Neural progenitor cell (in vitro differentiated cells): ENCODE measurements around the gene GJB2. TPM values are rescaled to one million over a fixed set of nuclear protein-coding genes. Genes with fewer than 3 reads are reported as not detected.

ENCODE experiments used
- DNase-seq: peaks from one replicate; pipeline ENCODE4 v3.0.0-alpha.2; 2016; ENCODE audit warnings: low spot score
- H2AFZ ChIP-seq: fragments of 200-600 bp; sonication (generic); replicated peaks from 2 replicates; pipeline ENCODE4 v1.6.1; 2016; ENCODE audit warnings: antibody characterized with exemption
- H3F3A ChIP-seq: fragments of 200-600 bp; sonication (generic); 2 replicates; pipeline ENCODE4 v1.6.1; 2016; ENCODE audit warnings: antibody characterized with exemption, low read depth
- H3K27ac ChIP-seq: fragments of 200-600 bp; sonication (generic); 2 replicates; pipeline ENCODE4 v1.5.1; 2016; ENCODE audit warnings: mild to moderate bottlenecking
- H3K27me3 ChIP-seq: fragments of 200-600 bp; sonication (generic); 2 replicates; pipeline ENCODE4 v1.6.1; 2016; ENCODE audit warnings: mild to moderate bottlenecking, moderate library complexity
- H3K36me3 ChIP-seq: fragments of 200-600 bp; sonication (generic); 2 replicates; pipeline ENCODE4 v1.5.1; 2016
- H3K4me1 ChIP-seq: fragments of 200-600 bp; sonication (generic); 2 replicates; pipeline ENCODE4 v1.6.1; 2016; ENCODE audit warnings: mixed run types
- H3K4me2 ChIP-seq: fragments of 200-600 bp; sonication (generic); 2 replicates; pipeline ENCODE4 v1.6.1; 2016
- H3K4me3 ChIP-seq: fragments of 200-600 bp; sonication (generic); 2 replicates; pipeline ENCODE4 v1.5.1; 2016
- H3K79me2 ChIP-seq: fragments of 200-600 bp; sonication (generic); 2 replicates; pipeline ENCODE4 v1.6.1; 2016; ENCODE audit warnings: low read depth
- H3K9ac ChIP-seq: fragments of 200-600 bp; sonication (generic); 2 replicates; pipeline ENCODE4 v1.6.1; 2016
- H3K9me3 ChIP-seq: fragments of 200-600 bp; sonication (generic); 2 replicates; pipeline ENCODE4 v1.5.1; 2016; ENCODE audit warnings: low read depth
- H4K20me1 ChIP-seq: fragments of 200-600 bp; sonication (generic); 2 replicates; pipeline ENCODE4 v1.6.1; 2016; ENCODE audit warnings: low read depth
- H3K27ac Mint-ChIP-seq: 3 replicates; pipeline ENCODE4 v1.8.0; 2021; ENCODE audit warnings: mixed read lengths
- H3K27me3 Mint-ChIP-seq: 2 replicates; pipeline ENCODE4 v1.8.0; 2022; ENCODE audit warnings: low read depth, mild to moderate bottlenecking, inconsistent platforms, moderate library complexity, mixed read lengths; ENCODE audit not compliant: insufficient read depth
- H3K36me3 Mint-ChIP-seq: 3 replicates; pipeline ENCODE4 v1.8.0; 2021; ENCODE audit warnings: mixed read lengths
- H3K4me1 Mint-ChIP-seq: 3 replicates; pipeline ENCODE4 v1.8.0; 2021; ENCODE audit warnings: mixed read lengths
- H3K4me3 Mint-ChIP-seq: 3 replicates; pipeline ENCODE4 v1.8.0; 2021; ENCODE audit warnings: mild to moderate bottlenecking, moderate library complexity, mixed read lengths
- H3K9me3 Mint-ChIP-seq: 3 replicates; pipeline ENCODE4 v1.8.0; 2020; ENCODE audit warnings: mixed read lengths
- EZH2 ChIP-seq: fragments of 200-600 bp; sonication (generic); IDR thresholded peaks from 2 replicates; pipeline ENCODE4 v1.6.1; 2017; ENCODE audit warnings: antibody characterized with exemption, mild to moderate bottlenecking, moderate library complexity
- EZH2phosphoT487 ChIP-seq: fragments of 200-600 bp; sonication (generic); IDR thresholded peaks from 2 replicates; pipeline ENCODE4 v1.6.1; 2017; ENCODE audit warnings: antibody characterized with exemption
- total RNA-seq: library from RNA; depleted of rRNA; stranded (reverse); fragments of >200 nt; gene quantifications from 2 replicates; pipeline ENCODE4 v1.2.3, GENCODE V29; 2015; ENCODE audit warnings: low replicate concordance
- TF ChIP-seq, protein P1 (sequence below): fragments of 200-600 bp; sonication (generic); IDR thresholded peaks from 2 replicates; pipeline ENCODE4 v1.5.1; 2017; ENCODE audit warnings: antibody characterized with exemption, mild to moderate bottlenecking

GJB2 gene
- total RNA-seq, 1 donor from 2014 or later: not detected

DNA sequence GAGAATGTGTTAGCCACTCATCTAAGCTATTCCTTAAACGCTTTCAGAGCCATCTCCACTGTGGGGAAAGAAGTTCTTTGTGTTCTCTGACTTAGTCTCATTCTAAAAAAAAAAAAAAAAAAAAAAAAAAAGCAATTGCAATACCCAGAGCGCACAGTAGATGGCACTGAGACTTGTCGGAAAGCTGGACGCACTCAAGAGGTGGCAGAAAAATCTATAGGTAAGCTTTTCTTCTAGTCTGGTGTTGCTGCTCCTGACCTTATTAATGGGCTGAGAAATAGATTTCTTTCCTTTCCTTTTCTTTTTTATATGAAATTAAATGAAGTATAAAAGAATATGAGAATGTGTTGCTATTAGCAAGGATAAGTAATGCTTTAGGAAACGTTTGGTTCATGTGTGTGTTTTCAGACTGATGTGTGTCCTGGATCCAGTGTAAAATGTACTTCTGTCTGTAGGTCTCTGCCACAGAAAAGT lies 4.7 kb upstream of the GJB2 start:
- Histone ChIP-seq H3K27ac (no peak overlapping the region), H3K36me3 (no peaks in the 10 kb centered on the region), H4K20me1 (peaks cover 14% of the 10 kb centered on the region), H3K4me2 (no peak overlapping the region), H3K4me3 (no peak overlapping the region), H3K4me1 (peaks cover 16% of the 10 kb centered on the region), H3K9me3 (no peaks in the 10 kb centered on the region), H3K79me2 (no peaks in the 10 kb centered on the region), H2AFZ (peak overlapping the region; percentile 30), H3F3A (peaks cover 10% of the 10 kb centered on the region), H3K9ac (no peak overlapping the region), H3K27me3 (peaks cover 56% of the 10 kb centered on the region)
- Mint-ChIP-seq H3K27ac (no peak overlapping the region), H3K9me3 (peaks cover 13% of the 10 kb centered on the region), H3K4me3 (no peak overlapping the region), H3K27me3 (peaks cover 35% of the 10 kb centered on the region), H3K36me3 (no peaks in the 10 kb centered on the region), H3K4me1 (peaks cover 12% of the 10 kb centered on the region)
- DNase-seq: peak; percentile 65
- TF ChIP-seq, protein P1, sequence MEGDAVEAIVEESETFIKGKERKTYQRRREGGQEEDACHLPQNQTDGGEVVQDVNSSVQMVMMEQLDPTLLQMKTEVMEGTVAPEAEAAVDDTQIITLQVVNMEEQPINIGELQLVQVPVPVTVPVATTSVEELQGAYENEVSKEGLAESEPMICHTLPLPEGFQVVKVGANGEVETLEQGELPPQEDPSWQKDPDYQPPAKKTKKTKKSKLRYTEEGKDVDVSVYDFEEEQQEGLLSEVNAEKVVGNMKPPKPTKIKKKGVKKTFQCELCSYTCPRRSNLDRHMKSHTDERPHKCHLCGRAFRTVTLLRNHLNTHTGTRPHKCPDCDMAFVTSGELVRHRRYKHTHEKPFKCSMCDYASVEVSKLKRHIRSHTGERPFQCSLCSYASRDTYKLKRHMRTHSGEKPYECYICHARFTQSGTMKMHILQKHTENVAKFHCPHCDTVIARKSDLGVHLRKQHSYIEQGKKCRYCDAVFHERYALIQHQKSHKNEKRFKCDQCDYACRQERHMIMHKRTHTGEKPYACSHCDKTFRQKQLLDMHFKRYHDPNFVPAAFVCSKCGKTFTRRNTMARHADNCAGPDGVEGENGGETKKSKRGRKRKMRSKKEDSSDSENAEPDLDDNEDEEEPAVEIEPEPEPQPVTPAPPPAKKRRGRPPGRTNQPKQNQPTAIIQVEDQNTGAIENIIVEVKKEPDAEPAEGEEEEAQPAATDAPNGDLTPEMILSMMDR: peak; percentile 52
- no peak for TF ChIP-seq EZH2phosphoT487

DNA sequence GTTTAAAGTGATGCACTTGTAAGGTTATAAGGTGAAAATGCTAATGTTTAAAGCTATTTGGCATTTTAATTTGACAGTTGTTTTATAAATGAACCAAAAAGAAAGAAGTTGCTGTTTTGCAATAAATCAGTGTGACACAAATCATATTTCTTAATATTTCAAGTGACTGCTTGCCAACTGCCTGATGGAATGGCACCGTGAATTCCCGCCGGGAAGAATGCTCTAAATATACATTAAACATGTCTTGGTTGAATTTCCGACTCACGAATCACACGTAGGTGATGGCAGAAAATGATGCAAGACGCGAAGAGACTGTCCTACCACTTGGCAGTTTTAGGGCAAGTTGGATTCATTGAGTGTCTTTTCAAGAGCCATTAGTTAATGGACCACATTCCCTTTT lies 3.1 kb upstream of the GJB2 start:
- no peak overlapping the region for H2AFZ ChIP-seq
- no peak overlapping the region for H3K9ac ChIP-seq
- H3K4me1 Mint-ChIP-seq: peaks cover 17% of the 10 kb centered on the region
- H4K20me1 ChIP-seq: peaks cover 14% of the 10 kb centered on the region
- H3K9me3 ChIP-seq: no peaks in the 10 kb centered on the region
- no peaks in the 10 kb centered on the region for H3K36me3 ChIP-seq
- H3K79me2 ChIP-seq: no peaks in the 10 kb centered on the region
- DNase-seq: no peak
- no peak overlapping the region for H3K4me3 Mint-ChIP-seq
- no peak overlapping the region for H3K27ac Mint-ChIP-seq
- H3K4me1 ChIP-seq: peaks cover 22% of the 10 kb centered on the region
- H3K9me3 Mint-ChIP-seq: peaks cover 9% of the 10 kb centered on the region
- no peak overlapping the region for H3K4me3 ChIP-seq
- H3K4me2 ChIP-seq: no peak overlapping the region
- peaks cover 10% of the 10 kb centered on the region for H3F3A ChIP-seq
- H3K27ac ChIP-seq: no peak overlapping the region
- H3K27me3 Mint-ChIP-seq: peaks cover 43% of the 10 kb centered on the region
- H3K27me3 ChIP-seq: peaks cover 72% of the 10 kb centered on the region
- TF ChIP-seq, protein P1: no peak
- TF ChIP-seq EZH2phosphoT487: no peak
- no peak for TF ChIP-seq EZH2
- no peaks in the 10 kb centered on the region for H3K36me3 Mint-ChIP-seq

DNA sequence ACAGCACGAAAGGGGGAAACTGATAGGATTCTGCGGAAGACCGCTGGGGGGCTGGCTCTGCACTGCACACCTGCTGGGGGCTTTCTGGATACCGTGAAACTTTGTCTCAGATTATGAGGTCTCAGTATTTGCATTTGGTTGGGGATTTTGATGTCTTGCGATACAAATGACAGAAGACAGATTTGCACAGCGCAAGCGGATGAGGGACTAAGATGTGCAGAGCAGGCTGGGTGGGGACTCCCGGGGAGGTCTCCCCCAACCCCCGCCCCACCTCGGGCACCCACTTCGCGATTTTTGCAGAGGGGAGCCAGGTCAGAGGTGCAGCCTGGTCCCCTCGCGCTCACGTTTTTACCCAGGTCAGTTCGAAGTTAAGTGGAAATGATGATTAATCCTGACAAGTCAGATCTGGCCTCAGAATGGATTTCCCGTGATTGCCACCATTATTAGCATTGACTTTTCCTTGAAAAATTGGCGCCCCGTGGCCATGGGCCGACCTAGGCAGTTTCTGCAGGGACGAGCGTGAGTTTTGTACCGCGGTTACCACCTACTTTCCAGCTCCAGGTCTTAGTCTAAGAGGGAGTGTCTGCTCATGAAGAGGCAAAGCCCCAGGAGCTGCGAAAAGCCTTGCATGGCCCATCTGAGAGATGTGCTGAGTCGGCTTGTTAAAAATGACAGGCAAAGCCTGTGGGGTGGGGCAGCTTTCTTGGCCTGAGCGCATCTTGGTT lies 1.3 kb upstream of the GJB2 start:
- H3K9ac ChIP-seq: no peak overlapping the region
- peaks cover 14% of the 10 kb centered on the region for H4K20me1 ChIP-seq
- peak; percentile 40 for DNase-seq
- H3K4me2 ChIP-seq: peak overlapping the region; percentile 98
- peaks cover 10% of the 10 kb centered on the region for H3F3A ChIP-seq
- Mint-ChIP-seq H3K36me3 (no peaks in the 10 kb centered on the region), H3K9me3 (peaks cover 5% of the 10 kb centered on the region), H3K27me3 (peaks cover 54% of the 10 kb centered on the region), H3K4me1 (peaks cover 17% of the 10 kb centered on the region), H3K27ac (no peak overlapping the region), H3K4me3 (peak overlapping the region; percentile 82)
- peaks cover 22% of the 10 kb centered on the region for H3K4me1 ChIP-seq
- no peaks in the 10 kb centered on the region for H3K79me2 ChIP-seq
- TF ChIP-seq EZH2phosphoT487 (no peak), EZH2 (no peak)
- TF ChIP-seq, protein P1: no peak
- no peak overlapping the region for H2AFZ ChIP-seq
- H3K4me3 ChIP-seq: peak overlapping the region; percentile 74
- no peaks in the 10 kb centered on the region for H3K36me3 ChIP-seq
- H3K27ac ChIP-seq: no peak overlapping the region
- H3K9me3 ChIP-seq: no peaks in the 10 kb centered on the region
- peaks cover 90% of the 10 kb centered on the region for H3K27me3 ChIP-seq
